Neuronal stem cell (in vitro differentiated cells): ENCODE results near the gene P2RX6.
A peak's percentile ranks its signal among the peaks of the same experiment; 100 is the strongest.

ENCODE experiments used
- DNase-seq: peaks from one replicate; pipeline ENCODE4 v3.0.0-alpha.2; 2013; ENCODE audit warnings: low spot score
- H2AFZ ChIP-seq: one replicate; pipeline ENCODE4 v1.6.1; 2013; ENCODE audit warnings: mild to moderate bottlenecking, low read length, inconsistent platforms
- H2AK5ac ChIP-seq: 2 replicates; pipeline ENCODE4 v1.6.1; 2013; ENCODE audit warnings: low read depth, mild to moderate bottlenecking, inconsistent platforms, low read length, moderate library complexity, mixed read lengths
- H2BK120ac ChIP-seq: 2 replicates; pipeline ENCODE4 v1.6.1; 2013; ENCODE audit warnings: low read depth, mild to moderate bottlenecking, inconsistent platforms, low read length, moderate library complexity, mixed read lengths
- H2BK12ac ChIP-seq: one replicate; pipeline ENCODE4 v1.6.1; 2013; ENCODE audit warnings: low read length, inconsistent platforms
- H2BK15ac ChIP-seq: 2 replicates; pipeline ENCODE4 v1.6.1; 2013; ENCODE audit warnings: mild to moderate bottlenecking, low read length, inconsistent platforms, mixed read lengths
- H2BK5ac ChIP-seq: one replicate; pipeline ENCODE4 v1.6.1; 2013; ENCODE audit warnings: inconsistent platforms, mild to moderate bottlenecking, low read length, moderate library complexity
- H3K14ac ChIP-seq: one replicate; pipeline ENCODE4 v1.6.1; 2013; ENCODE audit warnings: low read length, inconsistent platforms
- H3K18ac ChIP-seq: 2 replicates; pipeline ENCODE4 v1.6.1; 2013; ENCODE audit warnings: low read length, inconsistent platforms
- H3K23ac ChIP-seq: 2 replicates; pipeline ENCODE4 v1.6.1; 2013; ENCODE audit warnings: low read depth, mild to moderate bottlenecking, mixed read lengths, low read length, inconsistent platforms; ENCODE audit not compliant: poor library complexity
- H3K27ac ChIP-seq: replicated peaks from 3 replicates; pipeline ENCODE4 v1.5.1; 2013; ENCODE audit warnings: low read length, inconsistent platforms
- H3K27me3 ChIP-seq, 3 experiments: 2 replicates each; pipeline ENCODE4 v1.6.1; 2013; ENCODE audit warnings: low read length in 3 of 3, mild to moderate bottlenecking in 2 of 3, inconsistent platforms in 1 of 3, low read depth in 1 of 3, mixed read lengths in 1 of 3, moderate library complexity in 1 of 3; ENCODE audit not compliant: control insufficient read depth in 3 of 3, insufficient read depth in 3 of 3
- H3K36me3 ChIP-seq, 2 donors: replicated peaks in 1 of 2; 2 replicates each; pipeline ENCODE4 v1.6.1; 2013; ENCODE audit warnings: low read length in 2 of 2; ENCODE audit not compliant: control insufficient read depth in 2 of 2, insufficient read depth in 2 of 2
- H3K4ac ChIP-seq: 2 replicates; pipeline ENCODE4 v1.6.1; 2013; ENCODE audit warnings: inconsistent platforms, mild to moderate bottlenecking, low read length, moderate library complexity
- H3K4me1 ChIP-seq, 2 donors: 1 replicate in 1 of 2; 2 replicates in 1 of 2; pipeline ENCODE4 v1.6.1; 2013; ENCODE audit warnings: low read length in 2 of 2, low read depth in 1 of 2; ENCODE audit not compliant: control insufficient read depth in 2 of 2, insufficient read depth in 1 of 2
- H3K4me2 ChIP-seq: one replicate; pipeline ENCODE4 v1.6.1; 2013; ENCODE audit warnings: mild to moderate bottlenecking, low read length, inconsistent platforms; ENCODE audit not compliant: insufficient read depth, poor library complexity, severe bottlenecking
- H3K4me3 ChIP-seq, 2 donors: 2 replicates each; pipeline ENCODE4 v1.5.1; 2013; ENCODE audit warnings: low read length in 2 of 2, mild to moderate bottlenecking in 2 of 2, inconsistent platforms in 1 of 2, moderate library complexity in 1 of 2
- H3K79me1 ChIP-seq: one replicate; pipeline ENCODE4 v1.6.1; 2013; ENCODE audit warnings: low read depth, mild to moderate bottlenecking, inconsistent platforms, low read length, moderate library complexity
- H3K9ac ChIP-seq: one replicate; pipeline ENCODE4 v1.6.1; 2013; ENCODE audit warnings: mild to moderate bottlenecking, low read depth, low read length, inconsistent platforms; ENCODE audit not compliant: poor library complexity
- H3K9me3 ChIP-seq, 2 donors: replicated peaks in 1 of 2; 2 replicates each; pipeline versions ENCODE3 to v1.6.1; 2013; ENCODE audit warnings: low read length in 2 of 2, mild to moderate bottlenecking in 2 of 2, inconsistent platforms in 1 of 2, low read depth in 1 of 2, mixed read lengths in 1 of 2, moderate library complexity in 1 of 2; ENCODE audit not compliant: control insufficient read depth in 2 of 2, insufficient read depth in 1 of 2
- H4K8ac ChIP-seq: one replicate; pipeline ENCODE4 v1.6.1; 2013; ENCODE audit warnings: low read depth, mild to moderate bottlenecking, inconsistent platforms, low read length, moderate library complexity
- H4K91ac ChIP-seq: one replicate; pipeline ENCODE4 v1.6.1; 2013; ENCODE audit warnings: low read length, low read depth, mild to moderate bottlenecking, inconsistent platforms; ENCODE audit not compliant: poor library complexity
- WGBS, 2 donors: extraction: QIAGEN DNeasy Blood & Tissue Kit; methylation state at CpG; one replicate each; pipeline ENCODE4 v1.1.7; 2013; ENCODE audit warnings: missing lambda C conversion rate in 2 of 2, mixed read lengths in 1 of 2; ENCODE audit not compliant: insufficient read length in 2 of 2, insufficient replicate concordance in 1 of 2; ENCODE audit errors: extremely low coverage in 2 of 2; 5-methylcytosine and 5-hydroxymethylcytosine counted together

Gene P2RX6

GRCh38 chr22:21022955-21023614 is 8.1 kb downstream of the P2RX6 start:
- H3K27me3 ChIP-seq = peaks cover 0 to 9% (median 0%) of the 10 kb centered on the region in 3 experiments
- WGBS, 2 donors = no CpG with 5 or more reads among the region's 13 CpGs

GRCh38 chr22:21025266-21025665 is 10.3 kb downstream of the P2RX6 start:
- no peak for DNase-seq
- Histone ChIP-seq H3K4me2 (no peak overlapping the region), H3K4ac (peak overlapping the region; percentile 26), H2AK5ac (peak overlapping the region; percentile 83), H3K23ac (peak overlapping the region; percentile 75), H2BK12ac (no peak overlapping the region), H4K8ac (no peak overlapping the region), H2BK5ac (no peak overlapping the region), H2BK120ac (no peak overlapping the region), H3K9ac (no peak overlapping the region), H2BK15ac (no peak overlapping the region), H3K27me3 (peaks cover 0 to 22% (median 0%) of the 10 kb centered on the region in 3 experiments), H3K79me1 (peaks cover 1% of the 10 kb centered on the region), H3K14ac (no peak overlapping the region), H2AFZ (no peak overlapping the region), H3K4me1 (peaks cover 2 to 8% of the 10 kb centered on the region in 2 donors), H4K91ac (no peak overlapping the region), H3K27ac (no peak overlapping the region), H3K18ac (no peak overlapping the region), H3K36me3 (no peaks in the 10 kb centered on the region), H3K4me3 (no peak overlapping the region), H3K9me3 (peaks cover 0 to under 1% of the 10 kb centered on the region in 2 donors)
- WGBS, 2 donors = no CpG with 5 or more reads among the region's 8 CpGs

More at GRCh38 chr22:21022955-21023614, 8.1 kb downstream of the P2RX6 start:
- H3K4ac ChIP-seq = peak overlapping the region; percentile 11
- H3K79me1 ChIP-seq = peaks cover 3% of the 10 kb centered on the region
- H2AFZ ChIP-seq = no peak overlapping the region
- no peak overlapping the region for H2BK12ac ChIP-seq
- peak overlapping the region in 1 of 2 donors; percentile 43 for H3K4me3 ChIP-seq
- H3K9me3 ChIP-seq = peaks cover 0 to 5% of the 10 kb centered on the region in 2 donors
- peak overlapping the region; percentile 95 for H2AK5ac ChIP-seq
- no peak overlapping the region for H3K23ac ChIP-seq
- no peak overlapping the region for H3K14ac ChIP-seq
- no peak overlapping the region for H2BK15ac ChIP-seq
- H2BK5ac ChIP-seq = peak overlapping the region; percentile 75
- peak overlapping the region; percentile 61 for H2BK120ac ChIP-seq
- no peaks in the 10 kb centered on the region for H3K36me3 ChIP-seq
- H3K27ac ChIP-seq = no peak overlapping the region
- H3K4me1 ChIP-seq = peaks cover 0 to 2% of the 10 kb centered on the region in 2 donors
- no peak overlapping the region for H3K4me2 ChIP-seq
- no peak overlapping the region for H4K91ac ChIP-seq
- H3K18ac ChIP-seq = no peak overlapping the region
- no peak for DNase-seq
- no peak overlapping the region for H4K8ac ChIP-seq
- no peak overlapping the region for H3K9ac ChIP-seq

GRCh38 chr22:21025763-21026755 is 11.1 kb downstream of the P2RX6 start:
- no CpG with 5 or more reads among the region's 27 CpGs for WGBS, 2 donors
- H3K27me3 ChIP-seq = peaks cover 0 to 29% (median 5%) of the 10 kb centered on the region in 3 experiments
- peak overlapping the region; percentile 84 for H2BK12ac ChIP-seq
- peak overlapping the region; percentile 85 for H2BK15ac ChIP-seq
- H3K4me3 ChIP-seq = no peak overlapping the region
- H3K14ac ChIP-seq = peak overlapping the region; percentile 89
- peak overlapping the region; percentile 65 for H3K23ac ChIP-seq
- peaks cover 1% of the 10 kb centered on the region for H3K79me1 ChIP-seq
- H2BK5ac ChIP-seq = no peak overlapping the region
- H4K8ac ChIP-seq = peak overlapping the region; percentile 82
- no peak overlapping the region for H3K27ac ChIP-seq
- H3K18ac ChIP-seq = peak overlapping the region; percentile 81
- H3K4me1 ChIP-seq = peaks cover 2 to 8% of the 10 kb centered on the region in 2 donors
- H4K91ac ChIP-seq = peak overlapping the region; percentile 30
- H3K36me3 ChIP-seq = no peaks in the 10 kb centered on the region
- DNase-seq = no peak
- peaks cover 0 to 2% of the 10 kb centered on the region in 2 donors for H3K9me3 ChIP-seq
- H3K4me2 ChIP-seq = no peak overlapping the region
- peak overlapping the region; percentile 21 for H3K9ac ChIP-seq
- H2BK120ac ChIP-seq = peak overlapping the region; percentile 81
- peak overlapping the region; percentile 53 for H3K4ac ChIP-seq
- H2AFZ ChIP-seq = no peak overlapping the region
- H2AK5ac ChIP-seq = peak overlapping the region; percentile 92
